Jurkat, Clone E6-1 (cell line): ENCODE results near the gene TMEM123.
A peak's percentile ranks its signal among the peaks of the same experiment; 100 is the strongest.

Experiments used
- DNase-seq: peaks from one replicate; pipeline ENCODE4 v3.0.0-alpha.2; 2011; ENCODE audit warnings: low read depth, low spot score
- H3K4me3 ChIP-seq: 2 replicates; pipeline ENCODE4 v1.5.1; 2011; ENCODE audit warnings: mild to moderate bottlenecking, low read length, control low read depth, moderate library complexity

The TMEM123 gene

DNA sequence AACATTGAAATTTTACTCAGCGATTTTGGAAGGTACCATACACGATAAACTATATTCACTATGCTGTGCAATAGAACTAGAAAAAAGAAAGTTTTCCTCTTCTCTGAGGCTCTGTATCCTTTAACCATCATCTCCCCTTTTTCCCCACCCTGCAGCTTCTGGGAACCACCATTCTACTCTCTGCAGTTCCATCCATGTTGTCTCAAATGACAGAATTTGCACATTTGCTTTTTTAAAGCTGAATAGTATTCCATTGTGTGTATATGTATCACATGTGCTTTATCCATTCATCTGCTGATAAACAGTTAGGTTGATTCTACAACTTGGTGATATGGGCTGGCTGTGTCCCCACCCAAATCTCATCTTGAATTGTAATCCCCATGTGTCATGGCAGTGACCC lies 21.2 kb downstream of the TMEM123 start:
- no peak overlapping the region for H3K4me3 ChIP-seq
- DNase-seq = no peak

DNA sequence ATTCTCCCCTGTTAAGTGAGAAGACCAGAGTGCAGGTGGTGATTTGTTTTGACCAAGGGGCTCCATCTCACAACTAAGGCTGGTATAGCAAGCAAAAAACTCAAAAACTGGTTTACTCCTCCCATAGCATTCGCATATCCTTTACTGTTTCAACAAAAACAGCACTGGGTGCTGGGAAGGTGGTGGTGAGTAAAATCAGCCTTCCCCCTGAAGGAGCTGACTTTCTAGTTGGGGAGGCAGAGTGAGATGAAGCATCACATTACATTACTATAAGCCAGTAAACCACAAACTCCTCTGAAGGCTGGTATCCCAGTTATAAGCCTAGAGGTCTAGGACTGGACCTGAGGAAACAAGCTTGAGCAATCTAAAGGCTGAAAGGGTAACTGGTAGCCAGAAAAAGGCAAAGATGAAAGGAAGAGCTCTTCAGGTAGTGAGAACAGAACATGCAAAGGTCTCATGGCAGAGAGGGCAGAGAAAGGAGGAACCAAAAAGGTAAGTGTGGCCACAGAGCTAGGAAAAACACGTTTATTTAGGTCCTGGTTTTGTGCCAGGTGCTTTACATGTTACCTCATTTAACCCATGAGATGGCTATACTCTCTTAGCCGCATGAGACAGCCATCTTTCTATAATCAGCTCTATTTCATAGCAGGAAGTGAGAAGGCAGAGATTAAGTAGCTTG lies 22.3 kb downstream of the TMEM123 start:
- peak; percentile 27 for DNase-seq
- H3K4me3 ChIP-seq = no peak overlapping the region

DNA sequence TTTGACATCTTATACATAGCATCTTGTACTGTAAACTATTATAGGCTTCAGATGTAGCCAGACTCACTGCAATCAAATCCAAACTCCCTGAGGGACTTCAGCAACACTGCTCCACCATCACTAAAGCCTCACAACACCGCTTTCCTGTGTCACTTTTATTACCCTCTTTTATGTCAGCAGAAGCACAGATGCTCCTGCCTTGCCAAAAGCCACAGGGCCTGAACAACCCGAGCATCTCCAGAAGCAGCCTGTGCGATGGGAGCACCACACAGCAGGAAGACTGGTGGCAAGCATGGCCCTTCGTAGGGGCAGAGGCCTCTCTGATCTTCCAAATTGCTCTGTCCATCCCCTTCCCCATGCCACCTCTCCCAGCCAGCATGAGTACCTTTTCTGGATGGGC lies 22.9 kb downstream of the TMEM123 start:
- peak; percentile 59 for DNase-seq
- H3K4me3 ChIP-seq = no peak overlapping the region

DNA sequence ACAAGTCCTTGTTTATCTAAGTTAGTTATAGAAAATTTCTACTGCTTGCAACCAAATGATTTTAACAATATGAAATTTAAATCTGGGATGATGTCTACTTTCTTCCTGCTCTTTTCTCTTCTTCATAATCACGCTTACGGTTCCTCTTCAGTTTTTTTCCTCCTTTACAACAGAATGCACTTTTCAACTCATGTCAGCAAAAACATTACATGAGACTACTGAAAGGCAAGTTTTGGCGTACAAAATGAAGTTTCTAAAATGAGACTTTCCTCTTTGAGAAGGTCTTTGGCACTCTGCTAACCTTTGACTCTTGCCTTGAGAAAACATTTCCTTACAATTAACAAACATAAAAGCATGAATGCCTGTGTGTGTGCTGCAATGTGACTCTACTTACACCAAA lies 23.3 kb downstream of the TMEM123 start:
- H3K4me3 ChIP-seq = no peak overlapping the region
- no peak for DNase-seq

DNA sequence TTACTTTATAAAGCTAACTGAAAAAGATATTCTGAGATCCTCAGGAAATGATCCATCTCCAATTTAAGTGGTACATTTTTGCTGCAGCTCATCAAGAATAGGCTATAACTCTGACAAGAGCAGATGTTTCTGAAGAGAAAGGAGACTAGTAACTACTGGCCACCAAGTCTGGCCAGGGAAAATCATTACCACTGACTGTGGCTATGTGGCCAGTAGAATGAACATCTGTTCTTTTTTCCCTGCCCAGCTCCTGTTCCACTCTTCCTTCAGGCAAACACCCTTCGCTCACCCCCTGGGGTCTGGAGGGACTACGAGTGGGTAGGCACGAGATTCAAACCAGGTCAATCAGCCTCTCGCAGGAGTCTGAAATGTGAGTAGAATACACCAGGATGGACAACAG lies 23.9 kb downstream of the TMEM123 start:
- H3K4me3 ChIP-seq = no peak overlapping the region
- DNase-seq = no peak

DNA sequence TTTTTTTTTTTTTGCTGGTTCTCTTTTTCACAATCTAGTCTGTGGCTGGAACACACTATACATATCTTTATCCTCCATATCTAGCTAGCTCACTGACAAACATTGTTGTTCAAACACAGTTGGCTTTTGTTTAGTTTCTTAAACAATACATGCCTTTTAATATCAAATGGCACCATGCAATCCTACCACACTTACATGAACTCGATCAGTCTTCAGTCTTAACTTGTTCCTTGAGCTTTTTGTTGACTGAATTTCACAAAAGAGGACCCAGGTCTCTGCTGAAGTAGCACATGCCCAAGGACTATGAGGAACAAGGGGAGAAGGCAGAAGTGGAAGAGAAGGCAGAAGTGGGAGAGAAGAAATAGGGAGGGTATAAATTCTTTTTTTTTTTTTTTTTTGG lies 25.5 kb downstream of the TMEM123 start:
- DNase-seq = no peak
- no peak overlapping the region for H3K4me3 ChIP-seq

DNA sequence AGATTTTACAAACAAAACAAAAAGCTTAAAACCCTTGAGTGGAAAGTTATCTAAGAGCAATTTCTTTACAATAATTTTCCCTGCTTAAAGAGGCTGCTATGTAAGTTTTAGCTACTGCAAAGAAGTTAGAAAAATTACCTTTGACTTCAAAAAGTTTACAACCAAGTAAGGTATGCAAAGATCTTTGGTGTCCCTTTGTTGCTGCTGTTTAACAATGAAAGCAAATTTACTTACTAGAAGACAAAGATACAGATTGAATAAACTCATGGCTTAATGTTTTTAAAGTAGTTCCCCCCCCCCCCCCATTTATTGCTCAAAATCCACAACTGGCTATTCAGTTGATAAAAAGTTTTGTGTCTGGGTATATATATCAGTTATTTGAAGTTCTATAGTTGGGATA lies 26.0 kb downstream of the TMEM123 start:
- DNase-seq = no peak

DNA sequence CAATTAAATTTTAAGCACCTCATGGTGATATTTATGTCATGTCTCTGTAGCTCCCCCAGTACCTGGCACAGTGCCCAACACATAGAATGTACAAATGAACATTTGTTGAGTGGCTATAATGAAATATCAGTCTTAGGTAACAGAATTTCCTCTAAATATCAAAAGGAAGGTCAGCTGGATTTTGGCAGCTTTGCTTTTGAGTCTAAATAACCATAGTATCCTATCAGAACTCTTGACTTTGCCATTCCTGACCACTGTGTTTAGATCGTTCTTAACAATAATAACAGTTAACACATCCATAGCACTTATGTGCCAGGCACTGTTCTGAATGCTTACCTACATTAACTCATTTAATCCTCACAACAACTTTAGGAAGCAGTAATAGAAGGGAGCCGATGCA lies 26.6 kb downstream of the TMEM123 start:
- no peak for DNase-seq
- no peak overlapping the region for H3K4me3 ChIP-seq

More for the DNA sequence above, 26.0 kb downstream of the TMEM123 start:
- H3K4me3 ChIP-seq = no peak overlapping the region

DNA sequence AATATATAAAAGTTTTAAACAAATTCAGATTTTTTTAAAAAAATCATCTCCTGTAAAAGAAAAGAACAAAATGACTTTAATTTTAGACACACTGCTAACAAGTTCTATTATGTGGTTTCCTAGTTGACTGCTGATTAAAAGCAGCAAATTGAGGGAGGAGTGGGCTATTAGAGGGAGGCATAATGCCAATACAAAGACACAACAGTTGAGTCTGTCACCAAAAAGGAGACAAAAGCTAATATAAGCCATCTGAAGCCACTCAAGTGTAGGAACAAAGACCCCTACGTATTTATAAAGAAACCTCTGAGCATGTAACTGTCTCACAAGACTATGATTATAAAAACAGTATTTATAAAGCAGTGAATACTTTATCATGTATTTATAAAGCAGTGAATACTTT lies 28.6 kb downstream of the TMEM123 start:
- no peak for DNase-seq
- no peak overlapping the region for H3K4me3 ChIP-seq

DNA sequence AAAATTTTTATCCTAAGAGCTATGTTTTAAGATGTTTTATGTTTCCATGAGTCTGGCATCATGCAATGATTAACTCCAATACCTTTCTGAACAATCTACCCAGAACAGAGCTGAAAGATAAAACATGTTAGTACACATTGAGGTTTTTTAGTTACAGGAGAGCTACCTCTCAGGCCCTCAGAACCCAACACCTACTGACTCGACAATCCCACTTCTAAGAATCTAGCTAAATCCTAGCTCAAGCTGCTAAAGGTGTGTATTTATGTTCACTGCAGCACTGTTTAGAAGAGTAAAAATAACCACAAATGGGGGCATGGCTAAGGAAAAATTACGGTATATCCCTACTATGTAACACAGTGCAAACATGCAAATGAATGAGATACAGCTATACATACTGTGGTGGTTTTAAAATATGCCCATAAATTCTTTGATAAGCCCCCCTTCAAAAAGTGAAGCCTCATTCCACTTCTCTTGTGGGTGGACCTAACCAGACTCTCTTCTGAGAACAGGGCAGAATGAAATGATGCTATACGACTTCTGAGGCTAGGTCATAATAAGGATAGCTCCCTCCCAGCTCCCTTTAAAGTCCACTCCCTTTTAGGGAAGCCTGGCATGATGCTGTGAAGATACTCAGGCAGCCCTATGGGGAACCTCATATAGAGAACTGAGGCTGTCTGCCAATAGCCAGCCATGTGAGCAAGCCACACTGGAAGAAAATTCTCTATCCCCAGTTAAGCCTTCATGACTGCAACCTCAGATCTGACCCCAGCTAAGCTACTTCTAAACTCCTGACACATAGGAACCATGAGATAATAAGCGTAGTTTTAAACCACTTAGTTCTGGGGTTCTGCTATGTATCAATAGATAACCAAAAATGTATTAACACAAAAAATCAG lies 29.5 kb downstream of the TMEM123 start:
- DNase-seq = peak; percentile 24
- H3K4me3 ChIP-seq = no peak overlapping the region

DNA sequence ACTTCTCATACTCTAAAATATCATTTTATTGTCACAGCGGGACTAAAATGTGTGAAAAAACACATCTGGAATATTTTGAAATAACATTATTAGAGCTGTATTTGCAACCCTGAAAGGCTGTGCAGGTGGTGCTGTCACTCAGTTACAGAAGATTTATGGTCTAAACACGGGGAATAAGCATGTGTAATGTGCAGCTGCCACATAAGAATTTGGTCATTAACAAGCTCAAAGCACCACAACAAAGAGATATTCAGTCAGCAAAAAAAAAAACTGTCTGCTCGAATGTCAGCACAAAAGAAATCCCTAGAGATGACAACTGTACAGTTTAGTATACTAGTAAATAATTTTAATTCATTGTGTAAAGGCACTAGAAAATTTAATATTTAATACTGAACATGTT lies 31.3 kb downstream of the TMEM123 start:
- peak; percentile 87 for DNase-seq
- H3K4me3 ChIP-seq = no peak overlapping the region

DNA sequence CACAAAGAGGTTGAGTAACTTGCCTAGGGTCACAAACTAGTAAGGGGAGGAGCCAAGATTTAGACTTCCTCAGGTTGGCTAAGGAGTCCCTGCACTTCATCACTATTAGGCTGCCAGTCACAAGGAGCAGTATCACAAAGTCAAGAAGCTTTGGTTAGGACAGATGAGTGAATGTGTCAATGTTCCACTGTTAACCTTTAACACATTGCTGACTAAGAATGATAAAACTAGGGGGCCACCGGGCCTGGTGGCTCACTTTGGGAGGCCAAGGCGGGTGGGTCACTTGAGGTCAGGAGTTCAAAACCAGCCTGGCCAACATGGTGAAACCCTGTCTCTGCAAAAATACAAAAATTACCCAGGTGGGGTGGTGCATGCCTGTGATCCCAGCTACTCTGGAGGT lies 32.0 kb downstream of the TMEM123 start:
- no peak for DNase-seq
- no peak overlapping the region for H3K4me3 ChIP-seq

DNA sequence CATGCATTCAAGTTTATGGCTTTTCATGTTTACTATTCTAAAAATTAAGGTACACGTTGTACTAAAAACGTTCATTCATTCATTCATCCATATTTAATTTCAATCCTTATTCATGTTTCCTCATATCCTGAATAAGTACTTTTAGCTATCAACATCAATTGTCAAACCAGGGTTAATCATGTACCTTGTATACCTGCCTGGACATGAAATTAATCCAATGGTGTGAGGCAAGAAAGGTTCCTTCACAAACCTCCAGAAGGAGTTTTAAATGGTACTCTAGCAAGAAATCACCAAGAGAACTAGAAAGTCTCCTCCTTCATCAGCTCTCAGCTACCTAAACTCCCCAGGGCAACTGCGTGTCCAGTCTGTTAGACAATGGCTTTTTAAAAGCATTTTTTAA lies 33.4 kb downstream of the TMEM123 start:
- H3K4me3 ChIP-seq = no peak overlapping the region
- DNase-seq = no peak

DNA sequence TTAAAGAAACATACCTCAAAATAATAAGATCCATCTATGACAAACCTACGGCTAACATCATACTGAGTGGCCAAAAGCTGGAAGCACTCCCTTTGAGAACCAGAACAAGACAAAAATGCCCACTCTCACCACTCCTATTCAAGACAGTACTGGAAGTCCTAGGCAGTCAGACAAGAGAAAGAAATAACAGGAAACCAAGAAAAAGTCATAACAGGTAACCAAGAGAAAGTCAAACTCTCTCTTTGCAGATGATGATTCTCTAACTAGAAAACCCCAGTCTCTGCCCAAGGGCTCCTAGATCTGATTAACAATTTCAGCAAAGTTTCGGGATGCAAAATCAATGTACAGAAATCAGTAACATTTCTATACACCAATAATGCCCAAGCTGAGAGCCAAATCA lies 35.6 kb downstream of the TMEM123 start:
- DNase-seq = no peak
- no peak overlapping the region for H3K4me3 ChIP-seq

DNA sequence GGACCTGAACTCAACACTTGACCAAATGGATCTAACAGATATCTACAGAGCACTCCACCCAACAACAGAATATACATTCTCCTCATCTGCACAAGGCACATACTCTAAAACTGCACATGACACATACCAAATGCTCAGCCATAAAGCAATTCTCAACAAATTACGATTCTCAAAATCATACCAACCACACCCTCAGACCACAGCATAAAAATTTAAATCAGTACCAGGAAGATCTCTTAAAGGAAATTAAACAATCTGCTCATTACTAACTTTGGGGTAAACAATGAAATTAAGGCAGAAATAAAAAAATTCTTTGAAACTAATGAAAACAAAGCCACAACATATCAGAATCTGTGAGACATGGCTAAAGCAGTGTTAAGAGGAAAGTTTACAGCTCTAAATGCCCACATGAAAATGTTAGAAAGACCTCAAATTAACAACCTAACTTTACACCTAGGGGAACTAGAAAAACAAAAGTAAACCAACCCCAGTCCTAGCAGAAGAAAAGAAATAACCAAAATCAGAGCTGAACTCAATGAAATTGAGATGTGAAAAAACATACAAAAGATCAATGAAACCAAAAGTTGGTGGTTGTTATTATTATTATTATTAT lies 37.2 kb downstream of the TMEM123 start:
- no peak for DNase-seq
- no peak overlapping the region for H3K4me3 ChIP-seq

DNA sequence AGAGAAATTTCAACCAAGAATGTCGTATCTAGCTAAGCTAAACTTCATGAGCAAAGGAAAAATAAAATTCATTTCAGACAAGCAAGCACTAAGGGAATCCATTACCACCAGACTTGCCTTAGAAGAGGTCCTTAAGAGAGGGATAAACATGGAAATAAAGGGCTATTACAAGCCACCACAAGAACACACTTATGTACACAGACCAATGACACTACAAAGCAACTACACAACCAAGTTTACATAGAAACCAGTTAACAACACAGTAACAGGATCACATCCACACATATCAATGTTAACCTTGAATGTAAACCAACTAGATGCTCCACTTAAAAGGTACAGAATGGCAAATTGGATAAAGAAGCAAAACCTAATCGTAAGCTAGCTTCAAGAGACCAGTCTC lies 38.0 kb downstream of the TMEM123 start:
- no peak for DNase-seq

DNA sequence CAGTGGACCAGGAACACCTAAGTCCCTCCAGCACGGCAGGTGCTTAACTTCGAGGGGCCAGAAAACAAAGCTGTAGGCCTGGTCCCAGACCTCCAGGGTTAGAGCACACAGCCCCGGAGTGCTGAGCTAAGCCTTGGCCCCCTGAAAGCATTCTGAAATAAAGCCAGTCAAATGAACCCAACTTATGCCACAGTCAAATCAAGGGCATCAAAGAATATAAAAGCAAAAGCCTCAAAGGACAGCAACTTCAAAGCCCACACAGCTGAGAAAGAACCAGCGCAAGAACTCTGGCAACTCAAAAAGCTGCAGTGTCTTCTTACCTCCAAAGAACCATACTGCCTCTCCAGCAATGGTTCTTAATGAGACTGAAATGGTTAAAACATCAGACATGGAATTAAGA lies 39.1 kb downstream of the TMEM123 start:
- peak; percentile 54 for DNase-seq
- no peak overlapping the region for H3K4me3 ChIP-seq

More for the DNA sequence above, 38.0 kb downstream of the TMEM123 start:
- H3K4me3 ChIP-seq = no peak overlapping the region

DNA sequence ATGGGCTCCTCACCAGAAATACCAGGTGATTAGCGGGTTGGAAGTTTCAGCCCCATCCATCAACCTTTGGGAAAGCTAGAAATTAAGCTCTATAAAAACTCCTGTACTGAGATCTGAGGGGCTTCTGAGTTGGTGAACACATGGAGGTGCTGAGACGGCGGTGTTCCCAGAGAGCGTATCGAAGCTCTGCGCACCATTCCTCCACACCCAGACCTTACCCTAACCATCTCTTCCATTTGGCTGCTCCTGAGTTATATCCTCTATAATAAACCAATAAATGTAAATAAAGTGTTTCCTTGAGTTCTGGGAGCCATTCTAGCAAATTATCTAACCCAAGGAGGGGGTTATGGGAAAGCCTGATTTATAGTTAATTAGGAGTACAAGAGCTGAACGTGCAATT lies 41.4 kb downstream of the TMEM123 start:
- H3K4me3 ChIP-seq = no peak overlapping the region
- no peak for DNase-seq

DNA sequence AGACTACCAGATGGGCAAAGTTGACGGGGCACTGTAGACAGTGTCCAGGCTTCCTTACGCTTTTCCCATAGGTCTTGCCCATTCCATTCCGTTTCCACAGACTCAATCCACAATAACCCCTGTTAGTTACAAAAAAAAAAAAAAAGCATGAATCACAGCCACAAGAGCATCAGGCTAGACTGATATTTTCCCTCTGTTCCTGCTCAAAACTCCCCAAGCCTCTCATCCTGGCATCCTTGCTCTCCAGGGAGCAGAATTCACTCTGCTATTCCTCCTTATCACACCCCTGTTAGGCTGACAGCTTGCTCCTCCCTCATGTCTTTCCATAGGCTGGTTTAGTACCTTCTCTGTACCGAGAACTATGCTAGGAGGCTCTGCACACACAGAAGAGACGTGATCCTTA lies 42.2 kb downstream of the TMEM123 start:
- H3K4me3 ChIP-seq = no peak overlapping the region
- no peak for DNase-seq

DNA sequence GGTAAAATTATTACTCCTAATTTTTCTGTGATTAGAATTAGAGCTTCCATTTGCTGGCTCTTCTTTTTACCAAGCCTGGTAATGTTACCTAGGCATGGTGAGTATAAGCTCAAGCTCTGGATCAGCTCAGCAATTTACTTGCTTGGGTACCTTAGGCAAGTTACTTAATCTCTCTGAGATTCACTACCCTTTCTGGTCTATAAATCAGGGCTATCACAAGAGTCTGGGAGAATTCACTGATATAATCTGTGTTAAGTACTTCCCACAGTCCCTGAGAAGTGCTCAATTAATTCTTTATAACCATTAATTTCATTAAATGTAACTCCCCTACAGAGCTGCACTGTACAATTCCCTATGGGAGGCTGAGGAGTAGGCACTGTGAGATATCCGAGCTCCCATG lies 44.2 kb downstream of the TMEM123 start:
- DNase-seq = no peak

More for the DNA sequence above, 44.2 kb downstream of the TMEM123 start:
- no peak overlapping the region for H3K4me3 ChIP-seq
